ENCODE measurements around the gene FAXDC2.

GRCh38 chr5:154834053-154834452, 16.4 kb downstream of the FAXDC2 start:
- no peak for TF ChIP-seq EZH2phosphoT487 (IDR thresholded peaks at IDR 0.05; ENCODE audit: low read depth)
- TF ChIP-seq, protein P1, sequence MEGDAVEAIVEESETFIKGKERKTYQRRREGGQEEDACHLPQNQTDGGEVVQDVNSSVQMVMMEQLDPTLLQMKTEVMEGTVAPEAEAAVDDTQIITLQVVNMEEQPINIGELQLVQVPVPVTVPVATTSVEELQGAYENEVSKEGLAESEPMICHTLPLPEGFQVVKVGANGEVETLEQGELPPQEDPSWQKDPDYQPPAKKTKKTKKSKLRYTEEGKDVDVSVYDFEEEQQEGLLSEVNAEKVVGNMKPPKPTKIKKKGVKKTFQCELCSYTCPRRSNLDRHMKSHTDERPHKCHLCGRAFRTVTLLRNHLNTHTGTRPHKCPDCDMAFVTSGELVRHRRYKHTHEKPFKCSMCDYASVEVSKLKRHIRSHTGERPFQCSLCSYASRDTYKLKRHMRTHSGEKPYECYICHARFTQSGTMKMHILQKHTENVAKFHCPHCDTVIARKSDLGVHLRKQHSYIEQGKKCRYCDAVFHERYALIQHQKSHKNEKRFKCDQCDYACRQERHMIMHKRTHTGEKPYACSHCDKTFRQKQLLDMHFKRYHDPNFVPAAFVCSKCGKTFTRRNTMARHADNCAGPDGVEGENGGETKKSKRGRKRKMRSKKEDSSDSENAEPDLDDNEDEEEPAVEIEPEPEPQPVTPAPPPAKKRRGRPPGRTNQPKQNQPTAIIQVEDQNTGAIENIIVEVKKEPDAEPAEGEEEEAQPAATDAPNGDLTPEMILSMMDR (IDR thresholded peaks at IDR 0.05; ENCODE audit: low read depth, low read length), result no peak
